Fibroblast of the aortic adventitia (primary cell): ENCODE measurements around the gene CEP104. TPM values are rescaled to one million over a fixed set of nuclear protein-coding genes. Genes with fewer than 3 reads are reported as not detected.

ENCODE experiments used
- DNase-seq: peaks from one replicate; pipeline ENCODE4 v3.0.0-alpha.2; 2010; ENCODE audit warnings: low read depth
- H3K4me3 ChIP-seq: 2 replicates; pipeline ENCODE4 v1.5.1; 2011; ENCODE audit warnings: low read depth, mild to moderate bottlenecking, control low read depth, low read length, moderate library complexity
- CTCF ChIP-seq: IDR thresholded peaks from 2 replicates; pipeline ENCODE4 v1.5.1; 2011; ENCODE audit warnings: mild to moderate bottlenecking, low read length, control low read depth, inconsistent platforms; ENCODE audit not compliant: insufficient read depth
- total RNA-seq: library from RNA; depleted of rRNA; stranded (reverse); fragments of >200 nt; gene quantifications from 2 replicates; pipeline ENCODE4 v1.2.3, GENCODE V29; 2012; ENCODE audit warnings: low replicate concordance

The CEP104 gene
- total RNA-seq, 1 donor: 16.9 TPM

GRCh38 chr1:3836421-3836820 lies 20.6 kb downstream of the CEP104 start:
- DNase-seq: no peak
- no peak overlapping the region for H3K4me3 ChIP-seq
- TF ChIP-seq CTCF: no peak

- DNase-seq: no peak
- no peak overlapping the region for H3K4me3 ChIP-seq
- no peak for TF ChIP-seq CTCF
Measured at GRCh38 chr1:3834701-3835100, 22.3 kb downstream of the CEP104 start.

GRCh38 chr1:3831689-3832088 lies 25.3 kb downstream of the CEP104 start:
- TF ChIP-seq CTCF: no peak
- DNase-seq: peak; percentile 51
- no peak overlapping the region for H3K4me3 ChIP-seq

- no peak for DNase-seq
- no peak overlapping the region for H3K4me3 ChIP-seq
- TF ChIP-seq CTCF: no peak
Measured at GRCh38 chr1:3828391-3828790, 28.6 kb downstream of the CEP104 start.

GRCh38 chr1:3827813-3828307 lies 29.2 kb downstream of the CEP104 start:
- no peak for TF ChIP-seq CTCF
- no peak overlapping the region for H3K4me3 ChIP-seq
- no peak for DNase-seq

- no peak for TF ChIP-seq CTCF
- DNase-seq: no peak
- H3K4me3 ChIP-seq: no peak overlapping the region
Measured at GRCh38 chr1:3825356-3825755, 31.7 kb downstream of the CEP104 start.

GRCh38 chr1:3824650-3825049 lies 32.4 kb downstream of the CEP104 start:
- H3K4me3 ChIP-seq: no peak overlapping the region
- no peak for TF ChIP-seq CTCF
- DNase-seq: no peak
